K562 (cell line): ENCODE measurements around the gene NINL.
"Not testable (repeated sequence)": the region's sequence is repeated elsewhere in the genome, so short reads cannot be mapped to it uniquely, and the experiment has no call there.

Experiments
- ETV5 ChIP-seq: sonication (generic); formaldehyde crosslinking; IDR thresholded peaks from 2 replicates; pipeline ENCODE4 v1.4.0; 2020; ENCODE audit warnings: low read depth, mild to moderate bottlenecking, missing genetic modification reagents
- RBBP5 ChIP-seq: fragments of 200-600 bp; sonication (generic); IDR thresholded peaks from 2 replicates; pipeline ENCODE4 v1.6.1; 2012; ENCODE audit warnings: borderline replicate concordance, mild to moderate bottlenecking, low read length, control low read depth, inconsistent platforms; ENCODE audit not compliant: insufficient read depth, poor library complexity, severe bottlenecking
- TF ChIP-seq, protein P1 (sequence below): sonication (generic); formaldehyde crosslinking; IDR thresholded peaks from 2 replicates; pipeline ENCODE4 v1.8.1; 2023; ENCODE audit warnings: mild to moderate bottlenecking, missing genetic modification reagents

DNA sequence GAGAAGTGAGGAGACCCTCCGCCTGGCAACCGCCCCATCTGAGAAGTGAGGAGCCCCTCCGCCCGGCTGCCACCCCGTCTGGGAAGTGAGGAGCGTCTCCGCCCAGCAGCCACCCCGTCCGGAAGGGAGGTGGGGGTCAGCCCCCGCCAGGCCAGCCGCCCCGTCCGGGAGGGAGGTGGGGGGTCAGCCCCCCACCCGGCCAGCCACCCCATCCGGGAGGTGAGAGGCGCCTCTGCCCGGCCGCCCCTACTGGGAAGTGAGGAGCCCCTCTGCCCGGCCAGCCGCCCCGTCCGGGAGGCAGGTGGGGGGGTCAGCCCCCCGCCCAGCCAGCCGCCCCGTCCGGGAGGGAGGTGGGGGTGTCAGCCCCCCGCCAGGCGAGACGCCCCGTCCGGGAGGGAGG, 23.6 kb downstream of the NINL start:
- TF ChIP-seq ETV5 (CRISPR knock-in tag); RBBP5: not testable (repeated sequence)
- TF ChIP-seq, protein P1, sequence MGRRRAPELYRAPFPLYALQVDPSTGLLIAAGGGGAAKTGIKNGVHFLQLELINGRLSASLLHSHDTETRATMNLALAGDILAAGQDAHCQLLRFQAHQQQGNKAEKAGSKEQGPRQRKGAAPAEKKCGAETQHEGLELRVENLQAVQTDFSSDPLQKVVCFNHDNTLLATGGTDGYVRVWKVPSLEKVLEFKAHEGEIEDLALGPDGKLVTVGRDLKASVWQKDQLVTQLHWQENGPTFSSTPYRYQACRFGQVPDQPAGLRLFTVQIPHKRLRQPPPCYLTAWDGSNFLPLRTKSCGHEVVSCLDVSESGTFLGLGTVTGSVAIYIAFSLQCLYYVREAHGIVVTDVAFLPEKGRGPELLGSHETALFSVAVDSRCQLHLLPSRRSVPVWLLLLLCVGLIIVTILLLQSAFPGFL (CRISPR knock-in tag), result not testable (repeated sequence)
